Spleen (tissue), 11 donors: Measurements from ENCODE around the gene RAB14. TPM values are rescaled to one million over a fixed set of nuclear protein-coding genes. Genes with fewer than 3 reads are reported as not detected.

ENCODE experiments used
- DNase-seq: peaks from one replicate; pipeline ENCODE4 v3.0.0-alpha.2; 2020
- H3K27ac ChIP-seq, 8 donors: fragments of 200-600 bp; sonication (generic) in 7 of 8; 1 replicate in 4 of 8; 2 replicates in 4 of 8; pipeline versions ENCODE4 v1.5.0 to v1.8.0; 2016 to 2021; ENCODE audit warnings: inconsistent platforms in 4 of 8, mild to moderate bottlenecking in 4 of 8, moderate library complexity in 1 of 8
- H3K27me3 ChIP-seq, 7 donors: fragments of 200-600 bp; sonication (generic) in 6 of 7; replicated peaks in 1 of 7; 1 replicate in 4 of 7; 2 replicates in 3 of 7; pipeline versions ENCODE4 v1.5.0 to v1.8.0; 2016 to 2021; ENCODE audit warnings: inconsistent platforms in 3 of 7, mild to moderate bottlenecking in 1 of 7
- H3K36me3 ChIP-seq, 6 donors: fragments of 200-600 bp; sonication (generic) in 5 of 6; 1 replicate in 4 of 6; 2 replicates in 2 of 6; pipeline versions ENCODE4 v1.5.0 to v1.8.0; 2016 to 2021; ENCODE audit warnings: inconsistent platforms in 2 of 6
- H3K4me1 ChIP-seq, 6 donors: fragments of 200-600 bp; sonication (generic) in 5 of 6; 1 replicate in 3 of 6; 2 replicates in 3 of 6; pipeline versions ENCODE4 v1.5.0 to v1.8.0; 2016 to 2021; ENCODE audit warnings: inconsistent platforms in 3 of 6
- H3K4me3 ChIP-seq, 8 donors: fragments of 200-600 bp; sonication (generic) in 7 of 8; 1 replicate in 4 of 8; 2 replicates in 4 of 8; pipeline versions ENCODE4 v1.5.0 to v1.8.0; 2016 to 2021; ENCODE audit warnings: inconsistent platforms in 4 of 8, mild to moderate bottlenecking in 4 of 8, moderate library complexity in 2 of 8
- H3K9me3 ChIP-seq, 8 donors: fragments of 200-600 bp; sonication (generic) in 7 of 8; 1 replicate in 4 of 8; 2 replicates in 4 of 8; pipeline versions ENCODE4 v1.5.0 to v1.8.0; 2016 to 2021; ENCODE audit warnings: inconsistent platforms in 4 of 8
- CTCF ChIP-seq, 11 experiments: fragments of 200-600 bp in 7 of 11; fragments of 450-650 bp in 4 of 11; sonication (generic) in 4 of 11; IDR thresholded peaks in 8 of 11; conservative IDR thresholded peaks in 3 of 11; 1 replicate in 7 of 11; 2 replicates in 4 of 11; pipeline versions ENCODE4 v1.4.0 to v1.8.0; 2016 to 2021; ENCODE audit warnings: antibody characterized with exemption in 11 of 11, inconsistent platforms in 4 of 11, mild to moderate bottlenecking in 1 of 11
- POLR2A ChIP-seq, 3 donors: fragments of 450-650 bp; IDR thresholded peaks; one replicate each; pipeline ENCODE4 v1.5.1; 2017; ENCODE audit warnings: antibody characterized with exemption in 3 of 3, mild to moderate bottlenecking in 1 of 3
- POLR2AphosphoS5 ChIP-seq, 3 donors: sonication (generic); formaldehyde crosslinking; IDR thresholded peaks; one replicate each; pipeline ENCODE4 v1.5.1; 2017; ENCODE audit warnings: antibody characterized with exemption in 3 of 3
- WGBS, 5 donors: extraction: QIAGEN DNeasy Blood & Tissue Kit in 3 of 5; methylation state at CpG; one replicate each; pipeline versions ENCODE4 v1.1.5 to v1.1.7; 2013 to 2018; 5-methylcytosine and 5-hydroxymethylcytosine counted together
- intact Hi-C: fragments of 100-400 bp; cut with DNase I; formaldehyde crosslinking; loops from one replicate; pipeline ENCODE4 v1.15.0; 2023; ENCODE audit warnings: low total_unique reads
- polyA plus RNA-seq, 3 donors: library from polyadenylated mRNA; stranded (reverse); fragments of 200-250 nt; gene quantifications; one replicate each; pipeline ENCODE4 v1.2.1, GENCODE V29; 2013
- total RNA-seq, 7 donors: library from RNA; depleted of rRNA in 3 of 7; stranded (reverse); fragments of >200 nt in 3 of 7; fragmentation: NEBNext Ultra II Directional in 4 of 7; extraction: Animal tissue kit (Norgen Biotek cat#: 25700) in 4 of 7; gene quantifications; one replicate each; pipeline versions ENCODE4 v1.1.0 to v1.2.1, GENCODE V29; 2016 to 2021
- donor health status: healthy with polysubstance abuse.
- donor health status: DM: no; HTN: no; CAD: no; lungs with moderate emphysema.
- donor health status: DM: no; HTN: no; CAD: no.
- donor health status: Bipolar disorder and iron deficiency.
- donor health status: healthy.
- donor health status: DM: no; HTN: no; CAD: no.
- donor health status: DM: yes; HTN: yes; CAD: no.

The RAB14 gene
- total and polyA plus RNA-seq, 10 donors, result 20.4 to 75.2 (median 49.6) TPM

GRCh38 chr9:121210536-121210935, 8.9 kb upstream of the RAB14 start:
- no peak for TF ChIP-seq POLR2A (IDR thresholded peaks at IDR 0.05)
- TF ChIP-seq POLR2AphosphoS5 (IDR thresholded peaks at IDR 0.05), result no peak
- no peak for TF ChIP-seq CTCF (IDR thresholded peaks at IDR 0.05 in 8 of 11, conservative IDR thresholded peaks at IDR 0.05 in 3 of 11)
- no peak overlapping the region for H3K27ac ChIP-seq
- no peaks in the 10 kb centered on the region for H3K27me3 ChIP-seq
- intact Hi-C loops, result loop anchor here (10.0 kb wide), 1 partner anchor 54 kb away; the partner anchor contains the start of gene GSN
- DNase-seq, result no peak
- H3K9me3 ChIP-seq, result no peaks in the 10 kb centered on the region
- peaks cover 0 to 13% (median 0%) of the 10 kb centered on the region in 6 donors for H3K36me3 ChIP-seq
- H3K4me1 ChIP-seq, result peaks cover 16 to 39% (median 26%) of the 10 kb centered on the region in 6 donors
- 69 to 92% (median 79%) methylated on average over 5 of the region's 5 CpGs for WGBS, 5 donors
- no peak overlapping the region for H3K4me3 ChIP-seq

DNA sequence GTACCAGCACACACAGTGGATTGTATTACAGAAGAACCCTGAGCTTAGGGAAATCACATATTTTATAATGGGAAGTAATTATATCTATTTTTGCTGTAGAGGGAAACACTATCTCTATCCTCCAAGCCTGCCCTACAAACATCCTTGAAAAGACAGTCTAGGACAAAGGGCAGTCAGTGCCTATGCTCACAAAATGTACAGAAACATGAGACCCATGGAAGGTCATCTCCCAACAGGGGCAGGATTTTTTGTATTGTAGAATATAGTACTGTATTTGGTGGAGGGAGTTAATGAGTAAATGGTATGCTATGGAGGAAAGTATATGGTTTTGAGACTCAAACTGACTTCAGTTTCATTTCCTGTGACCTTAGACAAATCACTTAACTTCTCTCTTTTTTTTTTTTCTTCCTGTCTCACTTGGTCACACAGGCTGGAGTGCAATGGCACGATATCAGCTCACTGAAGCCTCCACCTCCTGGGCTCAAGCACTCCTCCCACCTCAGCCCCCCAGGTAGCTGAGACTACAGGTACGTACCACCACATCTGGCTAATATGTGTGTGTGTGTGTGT, 5.8 kb upstream of the RAB14 start:
- 22 to 42% (median 38%) methylated on average over 2 of the region's 2 CpGs for WGBS, 5 donors
- H3K9me3 ChIP-seq, result no peaks in the 10 kb centered on the region
- H3K36me3 ChIP-seq, result peaks cover 0 to 9% (median 0%) of the 10 kb centered on the region in 6 donors
- H3K27ac ChIP-seq, result peak overlapping the region; percentile 21 to 78 (median 66)
- H3K27me3 ChIP-seq, result no peaks in the 10 kb centered on the region
- TF ChIP-seq POLR2A (IDR thresholded peaks at IDR 0.05) (no peak), POLR2AphosphoS5 (IDR thresholded peaks at IDR 0.05) (no peak), CTCF (IDR thresholded peaks at IDR 0.05 in 8 of 11, conservative IDR thresholded peaks at IDR 0.05 in 3 of 11) (no peak)
- no peak for DNase-seq
- peak overlapping the region in 1 of 8 donors; percentile 15 for H3K4me3 ChIP-seq
- H3K4me1 ChIP-seq, result peaks cover 14 to 43% (median 23%) of the 10 kb centered on the region in 6 donors
- intact Hi-C loops, result no loop called here

DNA sequence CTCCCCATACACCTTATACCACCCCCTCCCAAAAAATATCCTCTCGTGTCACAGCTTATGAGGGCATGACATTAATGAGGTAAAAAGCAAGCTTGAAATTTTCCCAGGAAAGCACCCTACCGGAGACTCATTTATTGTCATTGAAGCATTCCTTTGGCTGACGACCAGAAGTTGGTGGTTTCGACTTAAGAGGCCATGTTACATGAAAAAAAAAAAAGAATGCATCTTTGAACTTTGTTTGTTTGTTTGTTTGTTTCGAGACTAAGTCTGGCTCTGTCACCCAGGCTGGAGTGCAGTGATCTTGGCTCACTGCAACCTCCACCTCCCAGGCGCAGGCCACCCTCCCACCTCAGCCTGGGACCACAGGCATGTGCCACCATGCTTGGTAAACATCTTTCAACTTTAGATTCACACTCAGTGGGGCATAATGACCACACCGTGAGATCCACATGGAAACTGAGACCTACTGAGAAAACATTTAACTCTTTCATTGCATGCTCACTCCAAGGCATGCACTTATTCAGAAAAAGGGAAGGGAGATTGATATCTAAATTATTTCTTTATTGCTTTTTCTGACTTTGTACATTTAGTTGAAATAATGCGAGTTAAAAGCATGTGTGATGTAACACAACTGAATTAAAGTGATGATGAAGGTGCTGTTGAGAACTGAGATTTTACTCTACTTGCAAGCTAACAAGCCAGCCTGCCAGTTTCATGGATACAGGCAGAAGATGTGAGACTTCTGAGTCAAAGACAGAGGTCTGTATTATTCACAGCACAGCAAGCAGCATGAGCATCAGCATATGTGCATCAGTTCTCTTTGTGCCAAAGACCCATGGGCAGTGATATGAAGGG, 5.1 kb upstream of the RAB14 start:
- Histone ChIP-seq H3K27ac (peak overlapping the region; percentile 21 to 78 (median 66)), H3K9me3 (no peaks in the 10 kb centered on the region), H3K4me3 (no peak overlapping the region), H3K36me3 (peaks cover 0 to 9% (median 0%) of the 10 kb centered on the region in 6 donors), H3K27me3 (no peaks in the 10 kb centered on the region), H3K4me1 (peaks cover 17 to 48% (median 26%) of the 10 kb centered on the region in 6 donors)
- no peak for DNase-seq
- TF ChIP-seq CTCF (IDR thresholded peaks at IDR 0.05 in 8 of 11, conservative IDR thresholded peaks at IDR 0.05 in 3 of 11), result no peak
- no peak for TF ChIP-seq POLR2AphosphoS5 (IDR thresholded peaks at IDR 0.05)
- no peak for TF ChIP-seq POLR2A (IDR thresholded peaks at IDR 0.05)
- intact Hi-C loops, result no loop called here
- 72 to 83% (median 80%) methylated on average over 8 of the region's 8 CpGs for WGBS, 5 donors

DNA sequence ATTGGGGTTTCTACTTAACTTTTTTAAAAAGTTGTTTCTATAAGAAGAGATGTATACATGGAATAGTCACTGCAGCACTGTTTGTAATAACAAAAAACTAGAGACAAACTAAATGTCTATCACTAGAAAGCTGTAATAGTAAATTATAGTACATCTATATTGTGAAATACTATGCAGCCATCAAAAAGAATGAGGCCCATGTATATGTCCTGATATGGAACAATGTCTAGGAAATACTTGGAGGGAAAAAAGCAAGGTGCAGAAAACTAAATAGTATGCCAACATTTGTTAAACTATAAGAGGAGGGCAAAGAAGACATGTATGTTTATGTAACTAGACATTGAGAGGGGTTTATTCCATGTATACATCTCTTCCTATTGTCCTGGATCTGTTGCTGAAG, 2.9 kb upstream of the RAB14 start:
- Histone ChIP-seq H3K36me3 (no peaks in the 10 kb centered on the region), H3K27me3 (no peaks in the 10 kb centered on the region), H3K27ac (no peak overlapping the region), H3K9me3 (no peaks in the 10 kb centered on the region), H3K4me1 (peaks cover 26 to 63% (median 36%) of the 10 kb centered on the region in 6 donors), H3K4me3 (no peak overlapping the region)
- intact Hi-C loops, result no loop called here
- no peak for DNase-seq
- TF ChIP-seq POLR2AphosphoS5 (IDR thresholded peaks at IDR 0.05), result no peak
- TF ChIP-seq CTCF (IDR thresholded peaks at IDR 0.05 in 8 of 11, conservative IDR thresholded peaks at IDR 0.05 in 3 of 11), result no peak
